NCI-H2171 treated with DMSO at 0.1 percent for 48 hours (cell line): ENCODE results near the gene PTPRJ.

Experiments used
- DNase-seq: peaks from one replicate; lab custom pipeline; 2025; lab: John Stamatoyannopoulos, UW

The PTPRJ gene

DNA sequence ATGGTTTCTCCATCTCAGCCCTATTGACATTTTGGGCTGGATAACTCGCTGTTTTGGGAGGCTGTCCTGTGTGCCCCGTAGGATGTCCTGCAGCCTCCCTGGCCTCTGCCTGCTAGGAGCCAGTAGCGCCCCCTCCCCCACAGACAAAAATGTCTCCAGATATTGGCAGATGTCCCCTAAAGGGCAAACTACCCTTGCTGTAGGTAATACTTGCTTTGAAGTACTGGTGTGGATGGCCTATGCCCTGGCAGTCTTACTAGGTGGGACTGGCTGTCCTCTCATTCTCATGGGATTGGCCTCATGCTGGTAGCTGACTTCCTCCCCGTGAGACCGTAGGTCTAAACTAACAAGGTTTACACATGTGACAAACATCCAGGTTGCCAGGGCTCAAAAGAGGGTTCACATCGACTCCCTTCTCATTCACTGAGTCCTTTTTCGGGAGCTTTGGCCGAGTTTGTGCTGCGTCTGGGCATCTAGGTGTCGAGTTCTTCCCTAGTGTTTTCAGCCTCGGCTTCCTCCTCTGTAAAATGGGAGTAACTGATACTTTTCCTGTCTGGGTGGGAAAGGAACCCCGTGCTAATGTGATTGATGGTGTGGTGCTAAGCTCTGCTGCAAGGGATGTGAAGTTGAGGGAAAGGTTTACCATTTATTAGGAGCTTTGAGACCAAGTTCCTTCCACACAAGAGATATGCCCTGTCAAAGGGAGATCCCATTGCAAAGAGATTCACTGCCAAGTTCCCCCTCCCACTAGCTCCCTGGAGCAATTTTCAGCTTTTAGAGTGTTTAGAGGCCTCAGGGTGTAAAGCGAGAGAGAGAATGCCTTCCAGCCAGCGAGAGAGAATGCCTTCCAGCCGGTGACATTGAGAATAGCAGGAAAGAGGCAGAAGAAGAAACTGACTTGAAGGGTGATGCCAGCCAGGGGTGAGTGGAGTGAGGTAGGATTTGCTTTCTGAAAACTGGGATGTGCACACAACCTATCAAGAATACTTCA is 17.0 kb downstream of the PTPRJ start:
- no peak for DNase-seq

DNA sequence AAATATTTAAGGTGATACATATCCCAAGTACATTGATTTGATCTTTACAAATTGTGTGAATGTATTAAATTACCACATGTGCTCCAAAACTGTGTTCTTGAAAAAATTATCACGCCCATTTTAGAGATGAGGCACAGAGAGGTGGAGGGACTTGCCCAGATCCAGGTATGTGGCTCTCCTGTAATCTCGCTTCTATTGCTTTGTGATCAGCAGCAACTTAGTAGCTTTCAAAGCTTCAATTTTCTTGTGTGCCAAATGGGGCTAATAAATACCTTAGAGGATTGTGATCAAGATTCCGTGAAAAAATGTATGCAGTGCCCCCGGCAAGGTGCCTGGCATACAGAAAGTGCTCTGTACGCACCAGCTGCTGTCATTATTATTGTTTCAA is 18.0 kb downstream of the PTPRJ start:
- DNase-seq, result no peak

DNA sequence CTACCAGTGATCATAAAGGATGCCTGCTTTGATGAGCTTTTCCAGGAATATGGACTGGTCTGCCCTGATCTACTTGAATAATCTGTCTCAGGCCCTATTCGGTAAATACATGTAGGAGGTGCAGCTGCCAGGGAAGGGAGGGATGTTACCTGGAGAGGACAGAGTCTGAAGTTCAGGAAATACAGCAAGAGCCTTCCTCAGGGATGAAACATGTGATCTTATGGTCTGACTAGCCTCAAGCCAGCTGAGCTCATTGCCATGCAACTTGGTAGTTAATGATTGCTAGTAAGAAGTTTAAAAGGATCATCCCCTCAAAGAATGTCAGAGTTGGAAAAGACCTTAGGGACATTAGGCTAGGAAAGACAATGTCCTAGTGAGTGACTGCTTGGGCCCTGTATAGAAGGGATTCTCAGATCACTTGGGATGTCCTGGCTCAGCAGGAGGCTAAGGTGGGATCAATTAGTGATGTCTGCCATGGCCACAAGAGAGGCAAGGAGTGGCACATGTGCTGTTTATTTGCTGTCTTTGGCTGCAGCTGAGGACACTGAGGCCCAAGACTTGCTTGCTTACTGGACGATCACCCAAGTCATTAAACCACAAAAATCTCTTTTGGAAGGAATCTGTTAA is 18.5 kb downstream of the PTPRJ start:
- DNase-seq, result peak; percentile 73

DNA sequence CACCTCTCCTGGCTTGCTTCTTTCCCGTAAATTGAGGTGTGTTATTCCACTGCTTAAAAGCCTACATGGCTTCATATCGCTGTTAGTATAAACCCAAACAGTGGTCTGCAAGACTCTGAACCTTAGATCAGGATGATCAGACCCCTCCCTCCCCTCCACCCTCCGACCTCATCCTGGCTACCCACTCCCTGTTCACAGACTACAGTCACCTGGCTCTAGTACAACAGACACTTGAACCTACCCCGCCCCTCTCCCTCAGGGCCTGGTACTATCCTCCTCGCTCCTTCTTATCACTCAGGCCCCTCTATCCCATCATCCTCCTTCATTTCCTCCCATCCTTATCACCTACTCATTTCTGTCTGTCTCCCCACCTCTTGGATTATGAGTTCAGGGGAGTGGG is 20.1 kb downstream of the PTPRJ start:
- DNase-seq, result no peak

DNA sequence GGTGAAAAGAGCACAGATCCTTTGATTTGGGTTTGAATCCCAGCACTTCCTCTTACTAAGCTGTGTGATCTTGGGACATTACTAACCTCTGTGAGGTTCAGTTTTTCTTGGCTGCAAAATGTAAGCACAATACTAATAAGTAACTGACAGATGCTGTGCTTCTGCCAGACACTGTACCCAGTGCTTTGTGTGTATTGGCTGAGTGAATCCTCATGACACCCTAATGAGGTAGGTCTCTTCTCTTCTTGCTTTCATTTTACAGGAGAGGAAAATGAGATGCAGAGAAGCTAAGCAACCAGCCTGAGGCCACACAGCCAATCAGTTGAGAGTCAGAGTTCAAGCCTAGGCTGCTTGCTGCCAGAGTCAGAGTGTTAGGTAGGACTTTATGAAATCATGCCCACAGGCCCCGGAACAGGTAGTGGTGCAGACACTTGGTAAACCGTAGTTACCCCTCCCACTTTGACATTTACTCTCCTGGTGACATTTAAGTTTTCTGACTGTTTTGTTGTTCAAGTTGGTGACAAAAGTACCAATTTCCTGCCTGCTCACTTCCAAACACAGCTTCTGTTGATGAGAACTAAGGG is 21.2 kb downstream of the PTPRJ start:
- DNase-seq, result peak; percentile 79

DNA sequence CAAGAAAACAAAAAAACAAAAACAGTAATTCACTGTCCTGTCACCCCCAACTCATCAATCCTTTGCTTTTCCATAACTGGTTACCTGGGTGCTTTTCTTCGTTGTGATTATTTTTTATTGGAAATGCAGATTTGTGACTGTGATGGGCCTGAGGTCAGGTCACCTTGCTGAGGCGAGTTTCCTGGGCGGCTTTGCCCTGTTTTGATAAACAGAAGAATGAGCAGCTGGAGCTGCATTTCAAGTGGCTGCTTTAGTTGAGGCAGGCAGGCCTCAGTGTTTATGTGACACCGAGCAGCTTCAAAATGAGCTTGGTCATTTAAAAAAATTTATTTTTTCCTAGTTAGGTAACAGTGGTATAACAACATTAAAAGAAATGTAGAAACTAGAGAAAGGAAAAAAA is 22.2 kb downstream of the PTPRJ start:
- peak; percentile 72 for DNase-seq

DNA sequence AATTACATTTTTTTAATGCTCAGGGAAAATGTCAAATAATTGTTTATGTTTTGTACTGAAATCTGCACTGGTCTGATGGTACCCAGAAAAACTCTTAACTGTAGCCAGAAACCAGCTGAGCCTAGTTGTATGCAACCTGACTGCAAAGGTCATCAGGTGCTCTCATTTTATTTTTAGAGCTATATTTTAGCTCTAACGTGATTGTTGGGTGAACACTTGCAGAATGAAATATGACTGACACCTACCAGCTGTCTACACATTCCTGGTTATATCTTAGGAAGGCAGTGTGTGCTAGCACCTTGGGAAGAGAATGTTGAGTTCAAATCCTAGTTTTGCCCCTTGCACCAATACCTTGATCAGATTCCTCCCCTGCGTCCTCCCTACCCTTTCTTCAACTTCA is 23.6 kb downstream of the PTPRJ start:
- DNase-seq, result peak; percentile 84

DNA sequence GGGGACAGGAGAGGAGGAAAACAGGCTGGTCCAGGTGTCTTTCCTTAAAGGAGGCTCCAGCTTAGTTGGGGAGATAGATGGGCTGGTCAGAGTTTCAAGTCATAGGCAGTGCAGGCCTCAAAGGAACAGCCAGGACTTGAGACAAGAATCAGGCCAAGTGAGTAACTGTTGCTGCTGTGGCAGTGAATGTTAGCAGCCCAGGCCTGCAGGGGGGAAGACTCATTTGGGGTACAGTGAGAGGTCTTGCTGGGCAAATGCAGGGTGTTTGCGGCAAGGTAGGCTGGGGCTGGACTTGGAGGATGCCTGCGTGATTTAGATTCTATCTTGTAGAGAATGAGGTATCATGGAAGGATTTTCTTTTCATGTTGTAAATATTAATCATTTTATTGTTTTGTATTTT is 24.1 kb downstream of the PTPRJ start:
- no peak for DNase-seq

DNA sequence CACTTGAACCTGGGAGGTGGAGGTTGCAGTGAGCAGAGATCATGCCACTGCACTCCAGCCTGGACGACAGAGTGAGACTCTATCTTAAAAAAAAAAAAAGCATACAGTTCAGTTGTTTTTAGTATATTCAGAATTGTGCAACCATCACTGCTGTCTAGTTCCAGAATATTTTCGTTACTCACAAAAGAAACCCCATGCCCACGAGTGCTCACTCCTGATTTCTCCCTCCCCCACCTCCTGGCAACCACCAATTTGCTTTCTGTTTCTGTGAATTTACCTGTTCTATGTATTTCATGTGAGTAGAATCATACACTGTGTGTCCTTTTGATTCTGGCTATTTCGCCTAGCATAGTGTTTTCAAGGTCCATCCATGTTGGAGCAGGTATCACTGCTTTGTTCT is 24.8 kb downstream of the PTPRJ start:
- no peak for DNase-seq

DNA sequence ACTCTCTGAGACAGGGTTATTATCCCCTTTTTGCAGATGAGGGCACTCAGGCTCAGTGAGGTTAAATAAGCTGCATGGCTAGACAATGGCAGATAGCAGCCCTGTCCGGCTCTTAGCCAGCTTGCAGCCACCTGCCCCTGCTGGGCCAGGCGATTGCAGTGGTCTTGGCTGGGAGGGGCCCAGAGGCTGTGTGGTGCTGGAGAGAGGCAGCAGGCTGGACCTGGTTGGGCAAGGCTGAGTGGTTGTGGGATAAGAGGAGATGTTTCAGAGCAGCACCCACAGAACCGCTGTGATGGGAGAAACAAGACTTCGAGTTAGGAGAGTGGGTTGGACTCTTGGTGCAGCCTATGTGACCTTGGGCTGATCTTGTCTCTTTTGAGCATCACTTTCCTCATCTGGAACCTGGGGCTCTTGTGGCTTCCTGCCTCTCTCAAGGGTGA is 25.5 kb downstream of the PTPRJ start:
- DNase-seq, result no peak

DNA sequence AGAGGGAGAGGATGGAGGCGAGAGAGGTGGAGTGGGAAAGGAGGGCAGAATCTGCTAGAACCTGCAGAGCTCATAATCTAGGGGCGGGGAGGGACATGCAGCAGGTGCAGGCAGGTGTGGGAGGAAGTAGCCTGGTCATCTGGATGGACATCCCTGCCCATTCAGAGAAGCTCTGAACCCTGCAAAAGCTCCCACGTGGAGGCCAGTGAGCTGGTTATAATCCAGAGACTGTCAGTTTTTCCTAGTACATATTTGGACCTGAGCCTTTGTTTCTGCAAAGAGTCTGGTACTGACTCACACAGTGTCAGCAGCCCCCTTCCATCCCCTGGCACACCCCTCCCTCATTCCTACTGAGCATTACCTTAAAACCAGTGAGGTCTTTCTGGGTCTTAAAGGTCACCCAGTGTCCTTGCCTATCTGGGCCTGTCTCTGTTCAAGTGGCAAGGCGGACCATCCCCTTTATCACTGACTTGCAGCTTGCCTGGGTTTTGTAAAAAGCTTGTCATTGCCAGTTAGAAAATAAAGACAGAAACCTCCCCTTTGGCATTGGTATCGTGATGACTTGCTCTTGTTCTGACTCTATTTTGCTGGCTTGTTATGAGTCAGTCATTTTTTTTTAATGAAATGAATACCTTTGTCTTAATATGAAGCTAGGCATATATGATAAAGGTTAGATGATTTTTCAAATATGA is 26.1 kb downstream of the PTPRJ start:
- peak; percentile 22 for DNase-seq

DNA sequence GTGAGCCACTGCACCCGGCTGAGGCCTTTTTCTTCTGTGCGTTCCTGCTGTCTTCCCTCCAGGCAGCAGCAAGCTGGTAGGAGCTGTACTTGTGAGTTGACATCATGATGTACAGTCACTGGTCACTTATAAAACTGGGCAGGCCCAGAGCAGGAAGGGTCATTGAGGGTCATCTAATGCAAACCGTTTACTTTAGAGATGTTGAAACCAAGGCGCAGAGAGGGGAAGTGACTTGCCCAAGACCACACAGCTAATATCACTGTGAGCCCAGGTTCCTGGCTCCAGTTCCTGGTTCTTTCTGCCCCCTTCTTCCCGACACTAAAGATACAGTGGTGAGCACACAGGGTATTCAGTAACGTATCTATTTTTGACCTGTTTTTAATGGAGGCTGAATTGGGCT is 27.3 kb downstream of the PTPRJ start:
- DNase-seq, result no peak

DNA sequence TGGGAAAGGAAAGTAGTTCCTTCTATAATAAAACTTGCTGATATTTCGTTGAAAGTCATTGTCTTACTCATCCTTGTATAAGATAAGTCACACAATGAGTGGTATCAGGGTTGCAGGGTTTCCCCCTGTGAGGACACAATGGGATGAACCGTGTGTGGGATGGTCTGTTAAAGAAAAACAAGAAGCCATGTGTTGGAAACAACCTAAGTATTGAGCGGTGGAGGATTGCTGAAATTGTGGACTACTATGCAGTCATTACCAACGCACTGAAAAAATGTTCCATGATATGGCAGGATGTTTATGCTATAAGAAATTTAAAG is 28.6 kb downstream of the PTPRJ start:
- DNase-seq, result no peak

DNA sequence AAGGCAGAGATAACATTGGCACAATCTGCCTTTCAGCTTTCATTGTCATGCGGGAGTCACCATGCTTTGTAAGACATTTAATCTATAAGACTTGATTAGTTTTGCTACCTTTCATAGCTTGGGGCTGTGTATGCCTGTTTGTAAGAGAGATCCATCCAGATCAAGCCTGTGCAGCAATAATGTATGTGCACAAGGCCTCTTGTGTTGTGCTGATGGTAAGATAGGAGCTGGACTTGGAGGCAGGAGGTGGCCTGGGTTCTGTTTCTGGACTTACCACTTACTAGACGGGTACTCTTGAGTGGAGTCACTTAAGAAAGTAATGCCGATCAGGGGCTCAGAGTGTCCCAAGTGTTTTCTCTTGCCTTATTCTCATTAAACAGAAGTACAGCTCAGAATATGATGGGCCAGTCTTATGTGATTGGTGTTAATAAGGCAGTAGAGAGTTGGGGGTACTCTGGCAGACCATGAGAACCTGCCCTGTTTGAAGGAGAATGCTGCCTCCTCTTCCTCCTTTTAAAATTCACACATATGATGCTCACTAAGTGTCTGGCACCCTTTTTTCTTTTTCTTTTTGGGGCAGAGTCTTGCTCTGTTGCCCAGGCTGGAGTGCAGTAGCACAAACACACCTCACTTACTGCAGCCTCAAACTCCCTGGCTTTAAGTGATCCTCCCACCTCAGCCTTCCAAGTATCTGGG is 30.9 kb downstream of the PTPRJ start:
- DNase-seq, result no peak

DNA sequence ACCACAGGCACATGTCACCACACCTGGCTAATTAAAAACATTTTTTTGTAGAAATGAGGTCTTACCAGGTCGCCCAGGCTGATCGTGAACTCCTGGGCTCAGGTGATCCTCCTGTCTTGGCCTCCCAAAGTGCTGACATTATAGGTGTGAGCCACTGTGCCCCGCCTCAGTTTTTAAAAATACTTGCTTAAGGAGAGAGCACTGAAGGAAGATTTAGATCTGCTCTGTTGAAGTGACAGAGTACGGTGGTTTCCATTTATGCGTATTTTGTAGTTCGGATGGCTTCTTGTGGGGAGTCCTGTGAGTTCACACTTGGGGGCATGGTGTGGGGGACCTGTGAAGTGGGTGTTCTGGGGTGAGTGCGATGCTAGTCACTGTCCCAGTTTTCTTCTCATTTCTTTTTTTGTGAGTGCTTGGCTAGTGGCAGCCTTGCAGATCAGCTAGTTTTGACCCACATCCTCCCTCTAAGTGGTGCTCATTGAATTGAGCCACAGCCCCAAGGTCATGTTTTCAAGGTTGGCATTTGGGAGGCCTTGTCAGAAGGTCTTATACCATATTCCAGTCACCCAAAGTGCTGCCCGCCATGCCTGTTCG is 31.5 kb downstream of the PTPRJ start:
- no peak for DNase-seq

DNA sequence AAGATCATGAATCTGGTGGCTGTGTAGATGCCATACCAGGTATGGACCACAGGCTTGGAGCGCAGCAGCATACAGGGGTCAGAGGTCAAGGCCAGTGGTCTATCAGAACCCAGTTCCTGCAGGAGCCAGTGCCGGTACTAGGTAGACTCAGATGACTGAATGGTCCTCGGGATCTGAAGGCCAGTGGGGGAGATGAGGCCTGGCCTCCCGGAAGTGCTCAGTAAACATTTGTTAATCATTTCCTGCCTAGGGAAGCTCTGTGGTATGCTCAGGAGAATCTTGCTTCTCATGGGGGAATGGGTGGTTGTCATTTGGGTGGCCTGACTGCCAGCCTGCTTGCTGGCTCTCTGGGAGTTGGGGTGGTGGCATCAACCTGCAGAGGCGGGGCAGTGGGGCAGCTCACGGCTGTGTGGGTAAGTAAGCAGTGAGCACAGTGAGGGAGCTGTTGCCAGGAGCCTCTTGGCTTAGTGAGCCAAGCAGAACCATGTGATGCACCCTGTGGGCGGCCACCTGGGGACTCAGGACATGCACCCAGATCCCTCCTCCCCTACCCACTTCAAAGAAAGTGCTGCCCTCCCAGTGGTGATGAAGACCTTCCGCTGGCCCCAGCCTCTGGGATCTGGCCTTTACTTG is 33.0 kb downstream of the PTPRJ start:
- no peak for DNase-seq

DNA sequence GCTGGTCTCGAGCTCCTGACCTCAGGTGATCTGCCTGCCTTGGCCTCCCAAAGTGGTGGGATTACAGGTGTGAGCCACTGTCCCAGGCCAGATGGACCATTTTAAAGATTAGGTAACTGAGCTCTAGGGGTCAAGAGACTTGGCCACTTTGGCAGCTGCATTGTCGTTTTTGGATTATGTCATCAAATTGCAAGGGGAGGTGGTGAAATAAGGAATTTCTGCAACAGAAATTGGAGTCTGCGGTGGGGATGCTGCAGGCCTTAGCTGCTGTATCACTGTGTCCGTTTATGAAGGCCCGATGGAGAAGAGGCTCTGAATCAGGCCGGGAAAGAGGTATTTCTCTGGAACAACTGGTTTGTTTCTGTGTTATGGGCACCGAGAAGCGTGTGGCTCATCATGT is 34.6 kb downstream of the PTPRJ start:
- no peak for DNase-seq

DNA sequence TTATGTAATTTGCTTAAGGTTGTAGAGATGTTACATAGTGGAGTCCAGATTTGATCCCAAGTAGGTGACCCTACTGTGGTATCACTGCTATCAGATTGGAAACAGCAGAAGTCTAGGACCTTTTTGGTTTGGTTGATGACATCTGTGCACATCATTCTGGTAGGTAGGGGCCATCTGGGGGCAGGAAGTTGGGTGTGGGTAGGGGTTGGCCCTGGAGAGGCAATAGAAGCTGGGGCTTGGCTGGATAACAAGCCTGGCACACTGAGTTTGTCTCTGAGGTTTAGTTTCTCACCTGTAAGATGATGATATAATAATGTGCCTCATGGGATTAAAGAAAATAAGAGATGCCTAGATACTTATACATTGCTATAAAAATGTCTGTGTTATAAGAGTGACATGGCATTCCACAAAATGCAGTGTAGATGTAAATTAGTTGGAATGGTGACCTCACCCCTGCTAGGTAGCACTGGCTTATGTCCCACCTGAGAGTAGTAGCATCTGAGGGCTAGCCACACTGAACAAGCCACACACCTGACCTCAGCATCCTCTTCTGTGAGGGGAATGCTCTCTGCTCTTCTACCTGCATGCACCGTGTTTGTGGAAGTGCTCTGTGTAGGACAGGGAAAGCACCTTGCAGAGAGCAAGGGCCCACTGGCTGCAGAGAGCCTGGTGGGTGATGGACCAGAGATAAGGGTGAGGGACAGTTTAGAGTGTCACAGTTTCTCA is 36.9 kb downstream of the PTPRJ start:
- peak; percentile 44 for DNase-seq

DNA sequence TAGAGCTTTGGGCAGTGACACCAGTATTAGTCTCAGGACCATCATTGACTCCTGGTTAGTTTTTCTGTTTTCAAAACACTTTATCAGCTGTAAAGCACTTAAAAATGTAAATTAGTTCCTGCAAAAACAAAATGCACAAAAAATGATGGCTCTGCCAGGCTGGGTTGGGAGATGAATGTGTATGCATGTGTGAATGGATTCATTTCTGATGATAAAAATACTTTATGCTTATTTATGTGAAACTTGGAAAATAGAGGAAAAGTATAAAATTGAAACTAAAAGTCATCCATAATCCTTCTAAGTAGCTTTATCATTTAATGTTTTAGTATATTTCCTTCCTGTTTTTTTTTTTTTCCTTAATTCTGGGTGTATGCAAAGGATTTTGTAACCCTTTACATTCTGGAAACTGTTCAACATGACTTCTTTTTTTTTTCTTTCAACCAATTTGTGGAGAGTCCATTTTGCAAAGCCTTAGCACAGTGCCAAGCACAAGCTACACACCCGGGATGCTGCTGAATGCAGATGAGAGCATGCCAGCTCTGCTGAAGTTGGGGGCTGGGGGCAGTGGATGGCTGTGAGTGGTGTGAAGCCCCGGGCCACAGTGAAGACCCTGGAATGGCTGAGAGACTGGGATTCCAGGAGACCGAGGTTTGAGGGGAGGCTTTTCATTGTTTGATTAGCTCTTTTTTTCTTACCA is 37.6 kb downstream of the PTPRJ start:
- no peak for DNase-seq
